Astrocyte (in vitro differentiated cells and primary cell): ENCODE results near the gene FMOD. TPM values are rescaled to one million over a fixed set of nuclear protein-coding genes. Genes with fewer than 3 reads are reported as not detected.
A peak's percentile ranks its signal among the peaks of the same experiment; 100 is the strongest.
"Not testable (repeated sequence)": the region's sequence is repeated elsewhere in the genome, so short reads cannot be mapped to it uniquely, and the experiment has no call there.

Experiments used
- DNase-seq: peaks from one replicate; pipeline ENCODE4 v3.0.0-alpha.2; 2010; ENCODE audit warnings: low read depth
- FAIRE-seq: peaks from 2 replicates; lab custom pipeline; 2011; peaks lifted over from hg19 to GRCh38; lab: Jason Lieb, UNC
- H2AFZ ChIP-seq: 2 replicates; pipeline ENCODE4 v1.6.0; 2012; ENCODE audit warnings: low read depth, low read length, inconsistent platforms
- H3K27ac ChIP-seq: 2 replicates; pipeline ENCODE4 v1.5.1; 2011; ENCODE audit warnings: low read depth, low read length, inconsistent platforms
- H3K27me3 ChIP-seq: 2 replicates; pipeline ENCODE4 v1.6.0; 2011; ENCODE audit warnings: low read length, inconsistent platforms; ENCODE audit not compliant: insufficient read depth
- H3K36me3 ChIP-seq: 2 replicates; pipeline ENCODE4 v1.5.1; 2011; ENCODE audit warnings: low read length, inconsistent platforms; ENCODE audit not compliant: insufficient read depth
- H3K4me1 ChIP-seq: 2 replicates; pipeline ENCODE4 v1.5.1; 2011; ENCODE audit warnings: low read length, inconsistent platforms; ENCODE audit not compliant: insufficient read depth
- H3K4me2 ChIP-seq: 2 replicates; pipeline ENCODE4 v1.6.0; 2012; ENCODE audit warnings: low read length, inconsistent platforms
- H3K4me3 ChIP-seq: 2 replicates; pipeline ENCODE4 v1.5.1; 2011; ENCODE audit warnings: low read depth, mild to moderate bottlenecking, low read length, inconsistent platforms; ENCODE audit not compliant: insufficient read depth
- H3K79me2 ChIP-seq: 2 replicates; pipeline ENCODE4 v1.6.0; 2012; ENCODE audit warnings: mild to moderate bottlenecking, low read length, inconsistent platforms; ENCODE audit not compliant: insufficient read depth
- H3K9ac ChIP-seq: 2 replicates; pipeline ENCODE4 v1.6.0; 2012; ENCODE audit warnings: mild to moderate bottlenecking, low read length, inconsistent platforms
- H3K9me3 ChIP-seq: 2 replicates; pipeline ENCODE4 v1.5.1; 2012; ENCODE audit warnings: low read depth, mild to moderate bottlenecking, low read length, inconsistent platforms; ENCODE audit not compliant: insufficient read depth
- H4K20me1 ChIP-seq: 2 replicates; pipeline ENCODE4 v1.6.0; 2012; ENCODE audit warnings: low read length, inconsistent platforms; ENCODE audit not compliant: insufficient read depth
- H3K27ac Mint-ChIP-seq: one replicate; pipeline ENCODE4 v1.8.0; 2021; ENCODE audit warnings: mild to moderate bottlenecking, mixed read lengths; ENCODE audit not compliant: unreplicated experiment
- H3K27me3 Mint-ChIP-seq: one replicate; pipeline ENCODE4 v1.8.0; 2021; ENCODE audit warnings: low read depth, mixed read lengths; ENCODE audit not compliant: unreplicated experiment
- H3K36me3 Mint-ChIP-seq: one replicate; pipeline ENCODE4 v1.8.0; 2021; ENCODE audit warnings: low read depth, mixed read lengths; ENCODE audit not compliant: unreplicated experiment
- H3K4me1 Mint-ChIP-seq: one replicate; pipeline ENCODE4 v1.8.0; 2021; ENCODE audit warnings: low read depth, mixed read lengths; ENCODE audit not compliant: unreplicated experiment
- H3K4me3 Mint-ChIP-seq: one replicate; pipeline ENCODE4 v1.8.0; 2021; ENCODE audit warnings: mild to moderate bottlenecking, moderate library complexity, mixed read lengths; ENCODE audit not compliant: unreplicated experiment
- H3K9me3 Mint-ChIP-seq: one replicate; pipeline ENCODE4 v1.8.0; 2021; ENCODE audit warnings: mild to moderate bottlenecking, mixed read lengths; ENCODE audit not compliant: unreplicated experiment
- EZH2 ChIP-seq: IDR thresholded peaks from 2 replicates; pipeline ENCODE4 v1.6.1; 2012; ENCODE audit warnings: mild to moderate bottlenecking, low read length, inconsistent platforms; ENCODE audit not compliant: insufficient read depth
- total RNA-seq: library from RNA; stranded (reverse); gene quantifications from 2 replicates; pipeline ENCODE4 v1.2.1, GENCODE V29; 2021
- TF ChIP-seq, protein P1 (sequence below): IDR thresholded peaks from 2 replicates; pipeline ENCODE4 v1.5.1; 2011; ENCODE audit warnings: low read depth, mild to moderate bottlenecking, inconsistent platforms, low read length, moderate library complexity; ENCODE audit not compliant: insufficient read depth

The FMOD gene
- total RNA-seq, 1 donor from 2014 or later = not detected

DNA sequence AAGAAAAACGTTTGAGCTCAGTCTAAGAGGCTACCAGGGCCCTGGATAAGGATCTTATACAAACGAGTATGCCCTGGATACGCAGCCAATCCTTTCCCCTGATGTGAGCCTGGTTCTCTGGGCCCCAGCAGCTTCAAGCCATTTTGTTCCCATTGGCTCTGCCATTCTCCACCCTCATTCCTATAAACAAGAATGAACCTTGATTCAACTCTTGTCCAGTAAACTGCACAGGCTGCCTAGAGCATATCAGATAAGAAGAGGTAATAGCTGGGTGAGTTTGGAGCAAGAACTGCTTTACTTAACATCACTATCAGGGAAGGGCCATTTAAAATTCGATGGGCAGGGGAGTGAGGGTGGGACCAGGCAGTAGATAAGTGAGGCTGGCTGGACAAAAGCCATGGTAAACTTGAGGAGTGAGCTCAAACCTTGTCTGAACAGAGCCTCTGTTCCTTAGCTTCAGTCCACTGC is 34.3 kb downstream of the FMOD start:
- H2AFZ ChIP-seq = no peak overlapping the region

DNA sequence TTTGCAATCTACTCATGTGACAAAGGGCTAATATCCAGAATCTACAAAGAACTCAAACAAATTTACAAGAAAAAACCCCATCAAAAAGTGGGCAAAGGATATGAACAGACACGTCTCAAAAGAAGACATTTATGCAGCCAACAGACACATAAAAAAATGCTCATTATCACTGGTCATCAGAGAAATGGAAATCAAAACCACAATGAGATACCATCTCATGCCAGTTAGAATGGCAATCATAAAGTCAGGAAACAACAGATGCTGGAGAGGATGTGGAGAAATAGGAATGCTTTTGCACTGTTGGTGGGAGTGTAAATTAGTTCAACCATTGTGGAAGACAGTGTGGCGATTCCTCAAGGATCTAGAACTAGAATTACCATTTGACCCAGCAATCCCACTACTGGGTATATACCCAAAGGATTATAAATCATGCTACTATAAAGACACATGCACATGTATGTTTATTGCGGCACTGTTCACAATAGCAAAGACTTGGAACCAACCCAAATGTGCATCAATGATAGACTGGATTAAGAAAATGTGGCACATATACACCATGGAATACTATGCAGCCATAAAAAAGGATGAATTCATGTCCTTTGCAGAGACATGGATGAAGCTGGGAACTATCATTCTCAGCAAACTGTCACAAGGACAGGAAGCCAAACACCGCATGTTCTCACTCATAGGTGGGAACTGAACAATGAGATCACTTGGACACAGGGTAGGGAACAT is 36.7 kb downstream of the FMOD start:
- H3K79me2 ChIP-seq, FAIRE-seq, DNase-seq, H3K27ac ChIP-seq, H3K27ac Mint-ChIP-seq, H3K27me3 ChIP-seq, H3K36me3 ChIP-seq, H3K9me3 Mint-ChIP-seq, H3K9ac ChIP-seq, H3K4me1 ChIP-seq, H3K4me3 Mint-ChIP-seq, H3K4me2 ChIP-seq, H3K4me3 ChIP-seq, H3K9me3 ChIP-seq, H3K4me1 Mint-ChIP-seq, H2AFZ ChIP-seq, H3K36me3 Mint-ChIP-seq: not testable (repeated sequence)
- H4K20me1 ChIP-seq = peaks cover 23% of the 10 kb centered on the region
- H3K27me3 Mint-ChIP-seq = peaks cover 11% of the 10 kb centered on the region

More for the DNA sequence above, 34.3 kb downstream of the FMOD start:
- peaks cover 10% of the 10 kb centered on the region for H3K4me1 Mint-ChIP-seq
- DNase-seq = peak; percentile 70
- no peaks in the 10 kb centered on the region for H3K9me3 ChIP-seq
- no peaks in the 10 kb centered on the region for H3K79me2 ChIP-seq
- H3K36me3 Mint-ChIP-seq = peaks cover 3% of the 10 kb centered on the region
- peaks cover 3% of the 10 kb centered on the region for H3K9me3 Mint-ChIP-seq
- TF ChIP-seq, protein P1, sequence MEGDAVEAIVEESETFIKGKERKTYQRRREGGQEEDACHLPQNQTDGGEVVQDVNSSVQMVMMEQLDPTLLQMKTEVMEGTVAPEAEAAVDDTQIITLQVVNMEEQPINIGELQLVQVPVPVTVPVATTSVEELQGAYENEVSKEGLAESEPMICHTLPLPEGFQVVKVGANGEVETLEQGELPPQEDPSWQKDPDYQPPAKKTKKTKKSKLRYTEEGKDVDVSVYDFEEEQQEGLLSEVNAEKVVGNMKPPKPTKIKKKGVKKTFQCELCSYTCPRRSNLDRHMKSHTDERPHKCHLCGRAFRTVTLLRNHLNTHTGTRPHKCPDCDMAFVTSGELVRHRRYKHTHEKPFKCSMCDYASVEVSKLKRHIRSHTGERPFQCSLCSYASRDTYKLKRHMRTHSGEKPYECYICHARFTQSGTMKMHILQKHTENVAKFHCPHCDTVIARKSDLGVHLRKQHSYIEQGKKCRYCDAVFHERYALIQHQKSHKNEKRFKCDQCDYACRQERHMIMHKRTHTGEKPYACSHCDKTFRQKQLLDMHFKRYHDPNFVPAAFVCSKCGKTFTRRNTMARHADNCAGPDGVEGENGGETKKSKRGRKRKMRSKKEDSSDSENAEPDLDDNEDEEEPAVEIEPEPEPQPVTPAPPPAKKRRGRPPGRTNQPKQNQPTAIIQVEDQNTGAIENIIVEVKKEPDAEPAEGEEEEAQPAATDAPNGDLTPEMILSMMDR = no peak
- no peak for TF ChIP-seq EZH2
- no peak for FAIRE-seq
- no peak overlapping the region for H3K4me3 ChIP-seq
- no peak overlapping the region for H3K9ac ChIP-seq
- H3K27me3 Mint-ChIP-seq = peaks cover 19% of the 10 kb centered on the region
- H3K27me3 ChIP-seq = peaks cover 11% of the 10 kb centered on the region
- no peak overlapping the region for H3K27ac Mint-ChIP-seq
- no peaks in the 10 kb centered on the region for H3K36me3 ChIP-seq
- no peak overlapping the region for H3K4me3 Mint-ChIP-seq
- no peak overlapping the region for H3K4me2 ChIP-seq
- peaks cover 2% of the 10 kb centered on the region for H4K20me1 ChIP-seq
- H3K4me1 ChIP-seq = peaks cover 5% of the 10 kb centered on the region
- no peak overlapping the region for H3K27ac ChIP-seq

DNA sequence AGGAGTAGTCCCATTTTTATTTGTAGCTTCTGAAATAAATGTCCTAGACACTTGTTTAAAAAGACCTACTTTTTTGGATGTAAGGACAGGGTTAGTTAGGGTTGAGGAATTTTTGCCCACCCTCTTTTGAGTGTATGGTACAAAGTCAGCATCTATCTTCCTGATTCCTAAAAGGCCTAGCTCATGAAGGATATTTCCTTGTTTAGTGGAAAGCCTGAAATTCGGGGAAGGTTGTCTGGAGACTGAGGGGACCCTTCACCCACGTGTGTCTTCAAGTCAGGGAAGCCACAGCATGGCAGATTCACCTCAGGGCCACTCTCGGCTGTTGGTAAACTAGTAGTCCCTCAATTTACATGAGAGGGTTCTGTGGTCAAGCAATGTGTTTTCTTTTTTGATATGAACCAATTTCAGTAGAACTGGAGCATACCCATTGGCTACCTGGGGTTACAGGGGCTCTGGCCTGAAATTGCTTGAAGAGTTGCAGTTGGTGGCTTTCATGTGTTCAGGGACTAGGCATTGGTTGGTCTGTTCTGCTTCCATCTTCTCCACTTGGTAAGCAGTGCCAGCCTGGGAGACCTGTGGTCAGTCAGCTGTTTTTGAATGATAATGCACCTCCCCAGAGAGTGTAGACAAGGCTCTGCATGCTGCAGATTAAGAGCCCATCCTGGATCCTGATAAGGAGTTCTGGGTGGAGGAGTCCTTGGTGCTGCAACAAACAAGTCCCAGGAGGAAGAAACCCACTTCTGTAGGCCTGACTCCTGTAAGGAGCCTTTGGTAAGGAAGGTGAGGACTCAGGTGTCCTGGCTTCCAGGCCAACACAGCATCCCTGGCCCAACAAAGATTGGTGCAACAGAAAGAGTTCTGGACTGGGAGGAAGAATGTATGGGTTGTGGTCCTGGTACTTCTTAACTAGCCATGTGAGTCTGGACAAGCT is 39.3 kb downstream of the FMOD start:
- peaks cover 49% of the 10 kb centered on the region for H4K20me1 ChIP-seq
- no peak overlapping the region for H3K4me2 ChIP-seq
- H3K4me3 ChIP-seq = no peak overlapping the region
- peaks cover 17% of the 10 kb centered on the region for H3K4me1 ChIP-seq
- FAIRE-seq (no peak), DNase-seq (no peak)
- TF ChIP-seq, protein P1 = no peak
- no peak for TF ChIP-seq EZH2
- H3K36me3 ChIP-seq = peaks cover 6% of the 10 kb centered on the region
- Mint-ChIP-seq H3K27ac (no peak overlapping the region), H3K27me3 (no peaks in the 10 kb centered on the region), H3K36me3 (peaks cover 12% of the 10 kb centered on the region), H3K9me3 (no peaks in the 10 kb centered on the region), H3K4me3 (no peak overlapping the region), H3K4me1 (peaks cover 28% of the 10 kb centered on the region)
- no peak overlapping the region for H3K9ac ChIP-seq
- H3K79me2 ChIP-seq = peaks cover 24% of the 10 kb centered on the region
- no peak overlapping the region for H3K27ac ChIP-seq
- H3K9me3 ChIP-seq = no peaks in the 10 kb centered on the region
- no peak overlapping the region for H2AFZ ChIP-seq
- H3K27me3 ChIP-seq = no peaks in the 10 kb centered on the region
